HG02943 (cell line): ENCODE measurements around the gene MPRIP.
"Not testable (repeated sequence)": the region's sequence is repeated elsewhere in the genome, so short reads cannot be mapped to it uniquely, and the experiment has no call there.

Experiments
- ATAC-seq: cut with Tn5 transposase; IDR thresholded peaks from one replicate; pipeline ENCODE4 v1.9.1; 2021; ENCODE audit warnings: mild to moderate bottlenecking, low read depth, moderate library complexity; ENCODE audit not compliant: unreplicated experiment

The MPRIP gene

DNA sequence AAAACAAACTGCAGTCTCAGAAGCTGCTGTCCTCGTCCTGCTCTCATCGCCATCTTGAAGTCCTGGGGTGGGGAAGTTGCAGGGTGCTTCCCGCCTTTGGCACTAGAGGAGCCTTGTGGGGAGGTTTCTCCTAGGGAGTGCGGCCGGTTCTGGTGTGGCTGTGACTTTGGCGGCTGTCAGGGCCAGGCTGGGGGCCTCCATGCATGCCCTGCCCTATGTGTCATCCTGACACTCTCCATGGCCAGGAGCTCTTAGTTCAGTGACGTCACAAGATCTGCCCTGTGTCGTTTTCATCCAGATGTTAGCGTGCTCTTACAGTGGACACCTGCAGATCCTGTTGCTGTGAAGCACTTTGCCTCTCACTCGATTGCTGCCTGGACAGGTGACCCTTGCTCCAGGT is 114.3 kb downstream of the MPRIP start:
- ATAC-seq = no peak

DNA sequence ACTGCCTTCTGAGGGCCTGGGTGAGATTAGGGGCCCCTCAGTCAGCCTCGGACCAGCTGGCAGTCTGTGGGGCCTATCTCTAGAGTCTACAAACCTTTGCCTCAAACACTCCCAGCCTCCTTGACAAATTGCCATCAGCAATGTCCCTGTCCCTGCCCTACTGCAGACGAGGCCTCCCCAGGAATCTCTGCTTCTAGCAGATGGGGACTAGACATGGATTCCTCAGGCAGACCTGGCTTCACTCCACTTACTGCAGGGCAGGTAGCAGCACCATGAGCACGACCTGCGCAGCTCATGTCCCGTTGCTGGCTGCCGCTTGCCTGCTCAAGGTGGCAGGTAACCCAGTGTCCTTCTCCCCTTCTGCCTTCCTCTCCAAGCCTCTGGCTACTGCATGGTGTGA is 114.8 kb downstream of the MPRIP start:
- no peak for ATAC-seq

DNA sequence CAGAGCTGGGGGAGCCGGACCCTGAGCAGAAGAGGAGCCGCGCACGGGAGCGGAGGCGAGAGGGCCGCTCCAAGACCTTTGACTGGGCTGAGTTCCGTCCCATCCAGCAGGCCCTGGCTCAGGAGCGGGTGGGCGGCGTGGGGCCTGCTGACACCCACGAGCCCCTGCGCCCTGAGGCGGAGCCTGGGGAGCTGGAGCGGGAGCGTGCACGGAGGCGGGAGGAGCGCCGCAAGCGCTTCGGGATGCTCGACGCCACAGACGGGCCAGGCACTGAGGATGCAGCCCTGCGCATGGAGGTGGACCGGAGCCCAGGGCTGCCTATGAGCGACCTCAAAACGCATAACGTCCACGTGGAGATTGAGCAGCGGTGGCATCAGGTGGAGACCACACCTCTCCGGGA is 116.2 kb downstream of the MPRIP start:
- not testable (repeated sequence) for ATAC-seq

DNA sequence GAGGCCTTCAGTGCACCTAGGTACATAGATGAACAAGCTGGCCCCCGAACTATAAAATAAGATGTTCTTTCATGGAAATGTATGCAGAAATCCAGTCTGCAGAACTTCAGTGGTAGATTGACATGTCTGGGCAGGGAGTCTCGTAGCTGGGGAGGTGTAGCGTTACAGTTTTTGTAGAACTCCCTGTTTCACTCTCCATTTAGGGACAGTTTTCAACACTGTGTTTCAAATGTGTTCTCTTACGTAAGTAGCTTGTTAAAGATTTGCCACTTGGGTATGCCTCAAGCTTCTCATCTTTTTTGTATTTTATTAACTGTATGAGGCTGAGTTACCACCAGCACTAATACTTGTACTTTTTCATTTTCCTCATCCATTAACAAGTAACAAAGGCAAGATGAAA is 117.3 kb downstream of the MPRIP start:
- ATAC-seq = no peak

DNA sequence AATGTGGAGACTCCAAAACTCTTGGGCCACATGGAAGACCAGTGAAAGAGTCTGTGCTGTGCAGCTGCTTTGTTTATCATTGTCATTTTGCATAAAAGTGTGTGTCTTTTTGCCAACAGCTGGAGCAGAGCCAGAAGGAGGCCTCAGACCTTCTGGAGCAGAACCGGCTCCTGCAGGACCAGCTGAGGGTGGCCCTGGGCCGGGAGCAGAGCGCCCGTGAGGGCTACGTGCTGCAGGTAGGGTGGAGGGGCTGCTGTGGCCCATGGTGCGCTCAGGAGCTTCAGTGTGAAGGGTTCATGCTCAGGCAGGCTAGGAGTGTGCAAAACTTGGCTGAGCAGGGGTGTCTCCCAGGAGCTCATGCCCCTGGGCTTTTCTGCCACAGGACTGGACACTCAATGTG is 118.9 kb downstream of the MPRIP start:
- ATAC-seq = no peak

DNA sequence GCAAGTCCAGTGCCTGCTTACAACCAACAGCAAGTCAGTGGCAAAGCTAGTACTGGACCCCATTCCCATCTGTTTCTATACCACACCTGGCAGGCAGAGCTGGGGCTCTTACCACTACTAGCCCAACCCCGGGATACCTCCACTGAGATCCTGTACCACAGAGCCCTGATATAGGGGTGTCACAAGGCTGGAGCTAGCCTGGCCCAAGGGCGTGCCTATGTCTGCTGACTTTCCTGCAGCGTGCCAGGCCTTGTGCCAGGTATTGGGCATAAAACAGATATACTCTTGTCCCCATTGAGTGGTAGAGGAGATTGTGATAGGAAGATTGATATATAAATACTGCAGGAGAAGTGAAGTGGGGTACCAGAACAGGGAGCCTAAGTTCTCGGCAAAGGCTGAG is 119.5 kb downstream of the MPRIP start:
- no peak for ATAC-seq

DNA sequence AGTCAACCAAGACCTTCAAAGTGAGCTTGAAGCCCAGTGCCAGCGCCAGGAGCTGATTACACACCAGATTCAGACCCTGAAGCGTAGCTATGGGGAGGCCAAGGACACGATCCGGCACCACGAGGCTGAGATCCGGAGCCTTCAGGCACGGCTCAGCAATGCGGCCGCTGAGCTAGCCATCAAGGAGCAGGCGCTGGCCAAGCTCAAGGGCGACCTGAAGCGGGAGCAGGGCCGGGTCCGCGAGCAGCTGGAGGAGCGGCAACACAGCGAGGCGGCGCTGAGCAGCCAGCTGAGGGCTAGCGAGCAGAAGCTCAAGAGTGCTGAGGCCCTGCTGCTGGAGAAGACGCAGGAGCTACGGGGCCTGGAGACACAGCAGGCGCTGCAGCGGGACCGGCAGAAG is 121.9 kb downstream of the MPRIP start:
- no peak for ATAC-seq

DNA sequence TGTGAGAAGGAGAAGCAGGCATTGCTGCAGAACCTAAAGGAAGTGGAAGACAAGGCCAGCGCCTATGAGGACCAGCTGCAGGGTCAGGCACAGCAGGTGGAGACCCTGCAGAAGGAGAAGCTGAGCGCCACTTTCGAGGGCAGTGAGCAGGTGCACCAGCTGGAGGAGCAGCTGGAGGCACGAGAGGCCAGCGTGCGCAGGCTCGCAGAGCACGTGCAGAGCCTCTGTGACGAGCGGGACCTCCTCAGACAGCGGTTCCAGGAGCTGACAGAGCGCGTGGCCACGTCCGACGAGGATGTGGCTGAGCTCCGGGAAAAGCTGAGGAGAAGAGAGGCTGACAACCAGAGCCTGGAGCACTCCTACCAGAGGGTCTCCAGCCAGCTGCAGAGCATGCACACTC is 122.4 kb downstream of the MPRIP start:
- no peak for ATAC-seq

DNA sequence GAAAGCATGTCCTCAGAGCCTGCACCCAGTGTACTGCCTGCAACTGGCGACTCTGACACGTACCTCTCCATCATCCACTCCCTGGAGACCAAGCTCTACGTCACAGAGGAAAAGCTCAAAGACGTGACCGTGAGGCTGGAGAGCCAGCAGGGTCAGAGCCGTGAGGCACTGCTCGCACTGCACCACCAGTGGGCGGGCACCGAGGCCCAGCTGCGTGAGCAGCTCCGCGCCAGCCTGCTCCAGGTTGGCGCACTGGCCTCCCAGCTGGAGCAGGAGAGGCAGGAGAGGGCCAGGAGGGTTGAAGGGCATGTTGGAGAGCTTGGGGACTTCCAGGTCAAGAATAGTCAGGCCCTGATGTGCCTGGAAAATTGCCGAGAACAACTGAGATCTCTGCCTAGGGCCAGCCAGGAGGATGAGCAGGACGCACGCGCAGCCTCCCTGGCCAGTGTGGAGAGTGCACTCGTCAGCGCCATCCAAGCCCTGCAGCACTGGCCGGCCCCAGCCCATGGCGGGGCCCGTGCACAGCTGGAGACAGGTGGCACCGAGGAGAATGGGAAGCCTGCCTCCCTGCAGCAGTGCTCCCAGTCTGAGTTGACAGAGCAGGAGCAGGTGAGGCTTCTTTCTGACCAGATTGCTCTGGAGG is 123.5 kb downstream of the MPRIP start:
- ATAC-seq = no peak

DNA sequence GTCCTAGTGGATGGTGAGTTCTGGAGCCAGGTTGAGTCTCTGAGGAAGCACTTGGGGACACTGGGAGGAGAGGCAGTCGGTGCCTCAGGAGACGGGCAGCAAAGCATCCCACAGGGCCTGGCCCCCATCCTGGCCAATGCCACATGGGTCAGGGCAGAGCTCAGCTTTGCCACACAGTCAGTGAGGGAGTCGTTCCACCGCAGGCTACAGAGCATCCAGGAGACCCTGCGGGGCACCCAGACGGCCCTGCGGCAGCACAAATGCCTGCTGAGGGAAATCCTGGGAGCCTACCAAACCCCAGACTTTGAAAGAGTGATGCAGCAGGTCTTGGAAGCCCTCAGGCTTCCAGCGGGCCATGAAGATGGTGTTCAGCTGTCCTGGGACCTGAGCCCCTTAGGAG is 124.2 kb downstream of the MPRIP start:
- ATAC-seq = no peak

DNA sequence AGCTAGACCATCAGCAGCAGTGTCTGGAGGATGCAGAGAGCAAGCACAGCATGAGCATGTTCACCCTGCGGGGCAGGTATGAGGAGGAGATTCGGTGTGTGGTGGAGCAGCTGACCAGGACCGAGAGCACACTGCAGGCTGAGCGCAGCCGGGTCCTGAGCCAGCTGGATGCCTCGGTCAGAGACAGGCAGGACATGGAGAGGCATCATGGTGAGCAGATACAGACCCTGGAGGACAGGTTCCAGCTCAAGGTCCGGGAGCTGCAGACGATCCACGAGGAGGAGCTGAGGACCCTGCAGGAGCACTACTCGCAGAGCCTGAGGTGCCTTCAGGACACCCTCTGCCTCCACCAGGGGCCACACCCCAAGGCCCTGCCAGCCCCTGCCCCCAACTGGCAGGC is 125.1 kb downstream of the MPRIP start:
- ATAC-seq = no peak

DNA sequence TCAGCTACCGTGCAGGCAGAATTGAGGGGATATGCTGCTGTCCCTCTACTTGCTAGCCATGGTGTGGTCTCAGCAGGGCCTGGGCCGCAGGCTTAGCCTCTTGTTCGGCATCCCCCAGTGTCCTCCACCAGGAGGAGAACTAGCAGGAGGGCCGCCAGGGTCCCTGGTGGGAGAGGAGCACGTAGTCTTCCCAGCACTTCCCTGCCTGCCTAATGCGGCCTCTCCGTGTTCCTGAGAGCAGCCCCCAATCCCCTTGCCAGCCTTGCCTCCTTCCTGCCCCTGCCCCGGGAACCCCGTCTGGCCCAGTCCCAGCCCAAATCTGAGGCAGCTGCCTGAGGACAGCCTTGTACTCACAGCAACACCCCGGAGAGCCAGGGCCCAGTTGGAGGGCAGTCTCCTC is 125.7 kb downstream of the MPRIP start:
- no peak for ATAC-seq

DNA sequence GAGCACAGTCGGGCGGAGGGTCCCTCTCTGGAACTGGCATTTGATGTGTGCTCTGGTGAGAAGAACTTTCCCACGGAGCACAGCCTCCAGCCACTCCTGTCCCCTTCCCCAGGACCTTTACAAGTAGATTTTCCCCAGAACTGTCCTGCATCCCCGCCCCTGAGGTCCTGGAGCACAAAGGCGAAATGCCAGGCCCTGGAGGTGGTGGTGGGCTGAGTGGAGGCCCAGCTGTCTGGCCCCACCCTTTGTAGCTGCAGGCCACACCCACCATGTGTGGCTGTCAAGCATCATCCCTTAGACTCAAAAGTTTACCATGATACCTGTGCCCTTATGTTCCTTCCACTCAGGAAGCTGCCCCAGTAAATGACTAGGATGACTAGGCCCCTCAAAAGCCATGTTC is 126.1 kb downstream of the MPRIP start:
- ATAC-seq = no peak

DNA sequence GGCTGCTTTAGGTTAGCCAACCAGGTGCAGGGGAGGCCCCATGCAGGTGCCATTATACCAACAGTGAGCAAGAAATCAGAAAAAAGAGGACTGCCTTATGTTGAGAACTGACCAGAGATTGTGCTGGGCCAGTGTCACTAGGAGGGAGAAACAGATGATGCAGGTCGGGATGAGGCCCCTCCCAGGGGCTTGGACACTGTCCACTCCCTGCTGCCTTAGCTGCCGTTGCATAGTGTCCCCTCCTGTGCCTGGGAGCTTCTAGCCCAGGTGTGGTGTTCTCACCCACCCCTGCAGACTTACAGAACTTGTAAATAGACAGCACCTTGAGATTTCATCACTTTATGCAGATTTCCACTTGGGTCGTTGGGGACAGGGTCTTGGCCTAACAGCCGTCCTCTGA is 127.1 kb downstream of the MPRIP start:
- ATAC-seq = no peak

DNA sequence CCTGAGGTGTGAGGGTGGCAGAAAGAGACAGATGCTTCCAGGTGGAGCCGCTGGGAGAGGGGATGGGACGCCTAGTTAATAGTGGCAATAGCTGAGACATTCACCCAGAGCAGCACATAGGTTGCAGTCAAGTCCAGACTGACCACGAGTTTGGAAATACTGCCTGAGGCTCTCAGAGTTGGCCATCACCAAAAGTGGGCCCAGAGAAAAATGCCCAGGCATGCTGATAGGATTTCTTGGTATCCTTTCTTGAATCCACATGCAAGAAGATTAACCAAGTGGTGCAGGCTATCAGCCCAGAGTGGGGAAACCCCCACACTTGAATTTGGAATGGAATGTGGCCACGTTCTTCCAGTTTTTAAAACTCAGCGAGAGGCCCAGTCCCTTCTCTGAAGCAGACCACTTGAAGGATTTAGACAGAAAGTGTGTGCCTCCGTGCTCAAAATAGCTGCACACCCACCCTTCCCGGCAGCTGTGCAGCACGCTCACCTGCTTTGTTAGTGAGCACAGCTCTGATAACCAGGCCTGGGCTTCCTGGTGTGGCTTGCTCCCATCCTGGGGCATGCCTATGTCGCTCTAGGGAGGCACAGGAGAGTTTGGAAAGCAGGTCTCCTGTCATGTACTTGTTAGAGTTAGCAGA is 128.2 kb downstream of the MPRIP start:
- ATAC-seq = no peak

DNA sequence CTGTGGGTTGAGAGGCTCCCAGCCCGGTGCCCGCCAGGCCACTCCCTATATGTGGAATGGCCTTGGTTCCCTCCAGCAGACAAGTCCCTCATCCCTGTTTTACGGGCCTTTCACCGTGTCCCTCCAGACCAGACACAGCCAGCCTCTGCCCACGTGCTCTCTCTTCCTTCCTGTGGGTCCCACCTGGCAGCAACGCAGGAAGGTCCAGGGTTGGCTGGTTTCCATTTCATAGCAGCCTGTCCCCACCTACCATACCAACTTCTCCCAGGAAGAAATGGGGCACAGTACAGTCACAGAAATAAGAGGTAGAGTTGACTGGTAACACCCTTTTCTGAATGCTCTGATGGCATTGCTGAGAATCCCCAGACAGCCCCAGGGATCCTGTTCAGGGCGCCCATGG is 128.9 kb downstream of the MPRIP start:
- ATAC-seq = no peak

DNA sequence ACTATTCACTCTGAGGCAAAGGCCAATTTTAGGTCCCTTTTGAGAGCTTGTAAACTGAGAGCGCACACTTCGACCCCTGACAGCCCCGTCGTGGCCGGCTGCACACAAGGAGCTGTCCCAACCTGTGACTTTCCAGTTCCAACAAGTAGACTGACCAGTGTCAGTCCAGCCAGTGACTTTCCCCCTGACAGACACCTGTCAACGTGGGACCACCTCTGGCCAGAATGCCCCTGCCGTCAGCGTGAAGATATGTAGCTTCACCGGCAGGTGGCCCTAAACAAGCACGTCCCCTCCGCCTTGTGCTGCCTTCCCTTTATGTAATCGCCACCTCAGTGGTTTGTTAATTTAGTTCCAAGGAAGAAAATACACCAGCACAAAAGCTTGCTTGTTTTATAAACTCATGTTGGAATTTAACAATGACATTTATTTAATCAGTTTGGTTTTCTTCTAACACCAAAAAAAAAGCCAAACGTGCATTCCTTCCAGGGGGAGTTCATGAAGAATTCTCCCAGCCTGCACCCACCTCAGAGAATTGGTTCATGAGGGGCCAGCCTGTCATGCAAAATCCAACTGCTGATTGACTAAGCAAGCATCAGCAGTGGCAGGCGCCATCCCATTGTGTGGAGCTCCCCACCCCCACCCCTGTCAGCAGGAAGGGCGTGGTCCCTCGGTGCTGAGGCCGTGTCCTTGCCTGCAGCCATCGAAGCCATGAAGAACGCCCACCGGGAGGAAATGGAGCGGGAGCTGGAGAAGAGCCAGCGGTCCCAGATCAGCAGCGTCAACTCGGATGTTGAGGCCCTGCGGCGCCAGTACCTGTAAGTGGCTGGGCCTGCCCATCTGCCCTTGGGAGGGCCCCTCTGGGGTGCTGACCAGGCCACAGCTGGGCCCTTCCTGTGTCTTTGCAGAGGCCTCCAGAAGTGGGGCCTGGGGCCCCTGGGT is 130.0 kb downstream of the MPRIP start:
- no peak for ATAC-seq

DNA sequence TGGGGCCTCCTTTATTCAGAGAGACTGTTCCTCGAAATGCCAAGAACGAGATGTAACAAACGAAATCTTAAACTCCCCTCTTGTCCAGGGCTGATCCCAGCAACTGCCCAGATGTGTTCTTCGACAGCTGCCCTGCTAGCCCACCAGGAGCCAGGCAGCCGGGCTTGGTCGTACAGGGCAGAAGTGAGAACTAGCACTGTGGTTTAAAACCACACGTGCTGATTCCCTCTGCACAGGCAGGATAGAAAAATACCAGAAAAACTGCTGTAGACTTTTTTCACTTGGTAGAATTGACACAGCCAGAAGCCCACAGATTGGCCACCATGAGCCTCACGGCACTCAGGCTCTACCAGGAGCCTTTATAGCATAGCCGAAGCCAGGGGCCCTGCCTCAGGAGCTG is 130.7 kb downstream of the MPRIP start:
- no peak for ATAC-seq

DNA sequence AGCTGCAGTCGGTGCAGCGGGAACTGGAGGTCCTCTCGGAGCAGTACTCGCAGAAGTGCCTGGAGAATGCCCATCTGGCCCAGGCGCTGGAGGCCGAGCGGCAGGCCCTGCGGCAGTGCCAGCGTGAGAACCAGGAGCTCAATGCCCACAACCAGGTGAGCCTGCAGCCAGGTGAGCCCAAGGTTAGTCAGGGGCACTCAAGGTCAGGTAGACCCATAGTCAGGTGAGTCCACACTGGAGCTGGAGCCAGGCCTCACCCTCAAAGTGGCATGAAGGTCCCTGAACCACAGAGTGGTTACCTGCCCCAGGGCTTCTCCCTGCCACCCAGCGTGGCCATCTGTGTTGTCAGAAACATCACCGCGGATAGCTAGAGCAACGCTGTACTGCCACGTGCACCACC is 131.7 kb downstream of the MPRIP start:
- no peak for ATAC-seq

DNA sequence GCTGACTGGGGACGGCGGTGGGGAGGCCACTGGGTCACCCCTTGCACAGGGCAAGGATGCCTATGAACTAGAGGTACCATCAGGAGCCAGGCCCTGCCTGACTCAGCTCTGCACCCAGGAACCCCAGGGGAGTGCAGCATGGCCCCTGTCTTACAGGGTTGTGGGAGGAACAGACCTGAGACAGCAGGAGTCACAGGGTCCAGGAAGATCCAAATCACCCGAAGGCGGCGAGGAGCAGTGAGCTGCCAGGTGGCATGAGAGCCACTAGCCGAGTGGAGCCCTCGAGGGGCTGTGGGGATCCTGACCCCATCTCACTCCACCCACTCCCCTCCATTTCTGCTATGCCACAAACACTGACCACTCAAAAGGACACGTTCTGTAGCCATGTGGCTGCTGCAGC is 133.1 kb downstream of the MPRIP start:
- no peak for ATAC-seq

DNA sequence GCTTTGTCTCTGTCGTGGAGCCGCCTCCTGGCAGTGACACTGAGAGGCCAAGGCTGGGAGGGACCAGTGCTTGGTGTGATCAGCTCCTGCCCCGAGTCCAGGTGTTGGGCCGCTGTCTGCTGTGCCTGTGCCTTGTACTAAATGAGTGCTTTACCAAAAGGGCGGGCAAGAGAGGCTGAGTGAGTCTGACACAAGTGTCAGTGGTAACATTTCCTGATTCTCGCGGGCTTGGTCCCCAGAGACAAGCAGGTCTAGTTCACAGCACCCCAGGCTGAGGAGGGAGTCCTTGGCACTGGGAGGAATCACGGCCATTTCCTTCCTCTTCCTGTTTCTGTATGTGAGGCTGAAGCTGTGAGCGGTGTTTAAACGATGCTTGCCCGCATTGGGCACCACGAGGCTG is 133.7 kb downstream of the MPRIP start:
- ATAC-seq = no peak

DNA sequence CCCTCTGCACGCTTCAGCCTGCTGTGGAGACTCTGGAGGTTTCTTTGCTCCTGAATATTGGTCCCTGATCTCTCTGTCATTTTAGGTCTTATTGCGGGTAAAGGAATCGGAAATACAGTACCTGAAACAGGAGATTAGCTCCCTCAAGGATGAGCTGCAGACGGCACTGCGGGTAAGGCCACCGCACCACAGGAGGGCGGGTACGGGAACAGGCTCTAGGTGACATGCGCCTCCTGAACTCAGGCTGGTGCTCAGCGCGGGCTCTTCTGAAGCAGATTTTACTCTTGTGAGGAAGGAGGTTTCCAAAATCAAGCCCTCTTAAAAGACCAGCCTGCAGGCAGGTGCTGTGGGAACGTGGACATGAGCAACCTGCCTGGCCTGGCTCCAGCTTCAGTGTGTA is 134.1 kb downstream of the MPRIP start:
- no peak for ATAC-seq
